Spinal cord (tissue), 10 donors: ENCODE data around the gene PC. TPM values are rescaled to one million over a fixed set of nuclear protein-coding genes. Genes with fewer than 3 reads are reported as not detected.

Experiments
- DNase-seq, 6 donors: peaks; one replicate each; pipeline versions ENCODE4 v3.0.0 to v3.0.0-alpha.2; 2013 to 2015; ENCODE audit warnings: low spot score in 6 of 6, low read depth in 4 of 6
- H3K27ac ChIP-seq: one replicate; pipeline ENCODE4 v1.5.1; 2013; ENCODE audit warnings: low read depth, low read length, control low read depth
- H3K27me3 ChIP-seq: one replicate; pipeline ENCODE4 v1.6.1; 2013; ENCODE audit warnings: low read length; ENCODE audit not compliant: control insufficient read depth, insufficient read depth
- H3K36me3 ChIP-seq: one replicate; pipeline ENCODE4 v1.6.1; 2013; ENCODE audit warnings: low read length; ENCODE audit not compliant: control insufficient read depth, insufficient read depth
- H3K4me1 ChIP-seq: one replicate; pipeline ENCODE4 v1.6.1; 2013; ENCODE audit warnings: low read length; ENCODE audit not compliant: control insufficient read depth, insufficient read depth
- H3K4me3 ChIP-seq: one replicate; pipeline ENCODE4 v1.5.1; 2013; ENCODE audit warnings: low read depth, low read length, control low read depth
- H3K9me3 ChIP-seq: one replicate; pipeline ENCODE4 v1.6.1; 2013; ENCODE audit warnings: low read length; ENCODE audit not compliant: control insufficient read depth, insufficient read depth
- whole genome bisulfite sequencing: methylation state at CpG from one replicate; pipeline ENCODE4 v1.1.5; 2013; ENCODE audit warnings: missing lambda C conversion rate; ENCODE audit not compliant: insufficient coverage; 5-methylcytosine and 5-hydroxymethylcytosine counted together
- polyA plus RNA-seq, 2 donors: library from polyadenylated mRNA; unstranded; fragments of 120-200 nt; gene quantifications; one replicate each; pipeline ENCODE4 v1.2.1, GENCODE V29; 2013; ENCODE audit not compliant: insufficient read length in 2 of 2
- total RNA-seq, 2 donors: library from RNA; depleted of rRNA in 1 of 2; stranded (reverse); fragments of 120-200 nt in 1 of 2; fragments of >200 nt in 1 of 2; gene quantifications; one replicate each; pipeline versions ENCODE4 v1.2.3 to v1.2.4, GENCODE V29; 2013 to 2014
- donor health status: healthy.

PC gene
- total and polyA plus RNA-seq, 4 donors: 33.9 to 71.8 (median 54.5) TPM

GRCh38 chr11:66861038-66861773, 97.0 kb downstream of the PC start:
- no peak overlapping the region for H3K27ac ChIP-seq
- no peaks in the 10 kb centered on the region for H3K9me3 ChIP-seq
- DNase-seq: no peak
- 90% methylated on average over 31 of the region's 32 CpGs for WGBS
- H3K27me3 ChIP-seq: no peaks in the 10 kb centered on the region
- H3K4me3 ChIP-seq: no peak overlapping the region
- H3K36me3 ChIP-seq: peaks cover 90% of the 10 kb centered on the region
- H3K4me1 ChIP-seq: peaks cover 29% of the 10 kb centered on the region

- Histone ChIP-seq H3K4me3 (no peak overlapping the region), H3K9me3 (no peaks in the 10 kb centered on the region), H3K4me1 (peaks cover 30% of the 10 kb centered on the region), H3K27ac (no peak overlapping the region), H3K27me3 (no peaks in the 10 kb centered on the region), H3K36me3 (peaks cover 82% of the 10 kb centered on the region)
- no peak for DNase-seq
- WGBS: 83% methylated on average over 18 of the region's 18 CpGs
Observed at GRCh38 chr11:66860449-66860831, 97.7 kb downstream of the PC start.

GRCh38 chr11:66859686-66860448, 98.3 kb downstream of the PC start:
- no peaks in the 10 kb centered on the region for H3K9me3 ChIP-seq
- DNase-seq: no peak
- H3K27ac ChIP-seq: no peak overlapping the region
- H3K27me3 ChIP-seq: no peaks in the 10 kb centered on the region
- peaks cover 32% of the 10 kb centered on the region for H3K4me1 ChIP-seq
- 85% methylated on average over 29 of the region's 41 CpGs for WGBS
- peaks cover 77% of the 10 kb centered on the region for H3K36me3 ChIP-seq
- H3K4me3 ChIP-seq: no peak overlapping the region

GRCh38 chr11:66858939-66859685, 99.1 kb downstream of the PC start:
- WGBS: 84% methylated on average over 21 of the region's 29 CpGs
- Histone ChIP-seq H3K27me3 (no peaks in the 10 kb centered on the region), H3K4me3 (no peak overlapping the region), H3K27ac (no peak overlapping the region), H3K36me3 (peaks cover 74% of the 10 kb centered on the region), H3K4me1 (peaks cover 37% of the 10 kb centered on the region), H3K9me3 (no peaks in the 10 kb centered on the region)
- DNase-seq: no peak

GRCh38 chr11:66858186-66858938, 99.8 kb downstream of the PC start:
- H3K27me3 ChIP-seq: no peaks in the 10 kb centered on the region
- WGBS: 92% methylated on average over 62 of the region's 62 CpGs
- no peak overlapping the region for H3K27ac ChIP-seq
- H3K4me3 ChIP-seq: no peak overlapping the region
- H3K36me3 ChIP-seq: peaks cover 70% of the 10 kb centered on the region
- H3K9me3 ChIP-seq: no peaks in the 10 kb centered on the region
- DNase-seq: no peak
- H3K4me1 ChIP-seq: peaks cover 37% of the 10 kb centered on the region

- 90% methylated on average over 16 of the region's 19 CpGs for WGBS
- H3K27ac ChIP-seq: peak overlapping the region; percentile 64
- H3K4me1 ChIP-seq: peaks cover 37% of the 10 kb centered on the region
- H3K9me3 ChIP-seq: no peaks in the 10 kb centered on the region
- no peak for DNase-seq
- no peaks in the 10 kb centered on the region for H3K27me3 ChIP-seq
- H3K36me3 ChIP-seq: peaks cover 70% of the 10 kb centered on the region
- no peak overlapping the region for H3K4me3 ChIP-seq
Observed at GRCh38 chr11:66857927-66858185, 100.3 kb downstream of the PC start.

- Histone ChIP-seq H3K9me3 (no peaks in the 10 kb centered on the region), H3K4me3 (peak overlapping the region; percentile 33), H3K36me3 (peaks cover 70% of the 10 kb centered on the region), H3K27ac (peak overlapping the region; percentile 64), H3K27me3 (no peaks in the 10 kb centered on the region), H3K4me1 (peaks cover 37% of the 10 kb centered on the region)
- peak in 1 of 6 donors; percentile 32 for DNase-seq
- 32% methylated on average over 42 of the region's 47 CpGs for WGBS
Observed at GRCh38 chr11:66857234-66857926, 100.8 kb downstream of the PC start.

- peak in 2 of 6 donors; percentile 61 to 70 for DNase-seq
- Histone ChIP-seq H3K4me1 (peaks cover 37% of the 10 kb centered on the region), H3K9me3 (no peaks in the 10 kb centered on the region), H3K27ac (peak within 1 kb of the TSS; percentile 93), H3K4me3 (peak within 1 kb of the TSS; percentile 75), H3K36me3 (peaks cover 70% of the 10 kb centered on the region), H3K27me3 (no peaks in the 10 kb centered on the region)
- 0% methylated on average over 101 of the region's 103 CpGs for WGBS
Observed at GRCh38 chr11:66856496-66857233, 101.5 kb downstream of the PC start, which contains the start of gene LRFN4. LRFN4 (plus strand) TSS chr11:66857064; CDS start chr11:66857745, 681 bp downstream.
